ENCODE results near the gene CARHSP1.

The CARHSP1 gene

GRCh38 chr16:8869212-8869987 lies 594 bp upstream of the CARHSP1 start:
- DNase-seq: no peak

- DNase-seq: no peak
These were observed 832 bp downstream of the CARHSP1 start for GRCh38 chr16:8867932-8868415.

GRCh38 chr16:8867216-8867931 lies 1.4 kb downstream of the CARHSP1 start:
- DNase-seq: no peak

- no peak for DNase-seq
These were observed 2.0 kb downstream of the CARHSP1 start for GRCh38 chr16:8866884-8867215.

- DNase-seq: peak; percentile 18
These were observed 2.5 kb downstream of the CARHSP1 start for GRCh38 chr16:8866118-8866883.

GRCh38 chr16:8865145-8865882 lies 3.5 kb downstream of the CARHSP1 start:
- DNase-seq: no peak

GRCh38 chr16:8864480-8865110 lies 4.2 kb downstream of the CARHSP1 start:
- no peak for DNase-seq

GRCh38 chr16:8863594-8864424 lies 5.0 kb downstream of the CARHSP1 start:
- no peak for DNase-seq

GRCh38 chr16:8862309-8863130 lies 6.3 kb downstream of the CARHSP1 start:
- DNase-seq: no peak

- DNase-seq: no peak
These were observed 7.1 kb downstream of the CARHSP1 start for GRCh38 chr16:8861563-8862308.

GRCh38 chr16:8859913-8860881 lies 8.6 kb downstream of the CARHSP1 start:
- no peak for DNase-seq

GRCh38 chr16:8858994-8859912 lies 9.6 kb downstream of the CARHSP1 start:
- no peak for DNase-seq

- DNase-seq: no peak
These were observed 12.8 kb downstream of the CARHSP1 start for GRCh38 chr16:8855972-8856371.

GRCh38 chr16:8855051-8855786 lies 13.6 kb downstream of the CARHSP1 start:
- DNase-seq: no peak

GRCh38 chr16:8854298-8854948 lies 14.4 kb downstream of the CARHSP1 start:
- no peak for DNase-seq

- DNase-seq: no peak
These were observed 15.2 kb downstream of the CARHSP1 start for GRCh38 chr16:8853611-8854010.

All from DMS79 (cell line).